Lower leg skin (tissue), 3 donors: Measurements from ENCODE around the gene CENATAC.

Source experiments
- POLR2A ChIP-seq, 2 donors: fragments of 450-650 bp; IDR thresholded peaks; one replicate each; pipeline ENCODE4 v1.6.1; 2016 to 2017; ENCODE audit warnings: antibody characterized with exemption in 2 of 2, mild to moderate bottlenecking in 1 of 2, moderate library complexity in 1 of 2
- TF ChIP-seq, protein P1 (sequence below), 3 donors: fragments of 450-650 bp; IDR thresholded peaks; one replicate each; pipeline ENCODE4 v1.5.1; 2016; ENCODE audit warnings: antibody characterized with exemption in 3 of 3, mild to moderate bottlenecking in 3 of 3, moderate library complexity in 2 of 3

DNA sequence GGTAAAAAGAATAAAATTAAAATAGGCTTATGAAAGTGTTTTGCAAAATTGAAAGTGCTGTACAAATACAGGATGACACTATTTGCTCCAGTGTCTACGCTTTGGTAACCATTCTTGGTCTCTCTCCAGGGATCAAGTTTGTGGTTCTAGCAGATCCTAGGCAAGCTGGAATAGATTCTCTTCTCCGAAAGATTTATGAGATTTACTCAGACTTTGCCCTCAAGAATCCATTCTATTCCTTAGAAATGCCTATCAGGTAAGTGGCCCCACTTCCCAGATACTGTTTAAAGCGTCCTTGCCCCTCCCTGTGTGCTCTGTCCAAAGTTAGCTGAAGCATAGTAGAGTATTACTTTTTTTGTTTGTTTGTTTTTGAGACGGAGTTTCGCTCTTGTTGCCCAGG, 23.7 kb downstream of the CENATAC start:
- TF ChIP-seq POLR2A (IDR thresholded peaks at IDR 0.05): no peak
- TF ChIP-seq, protein P1, sequence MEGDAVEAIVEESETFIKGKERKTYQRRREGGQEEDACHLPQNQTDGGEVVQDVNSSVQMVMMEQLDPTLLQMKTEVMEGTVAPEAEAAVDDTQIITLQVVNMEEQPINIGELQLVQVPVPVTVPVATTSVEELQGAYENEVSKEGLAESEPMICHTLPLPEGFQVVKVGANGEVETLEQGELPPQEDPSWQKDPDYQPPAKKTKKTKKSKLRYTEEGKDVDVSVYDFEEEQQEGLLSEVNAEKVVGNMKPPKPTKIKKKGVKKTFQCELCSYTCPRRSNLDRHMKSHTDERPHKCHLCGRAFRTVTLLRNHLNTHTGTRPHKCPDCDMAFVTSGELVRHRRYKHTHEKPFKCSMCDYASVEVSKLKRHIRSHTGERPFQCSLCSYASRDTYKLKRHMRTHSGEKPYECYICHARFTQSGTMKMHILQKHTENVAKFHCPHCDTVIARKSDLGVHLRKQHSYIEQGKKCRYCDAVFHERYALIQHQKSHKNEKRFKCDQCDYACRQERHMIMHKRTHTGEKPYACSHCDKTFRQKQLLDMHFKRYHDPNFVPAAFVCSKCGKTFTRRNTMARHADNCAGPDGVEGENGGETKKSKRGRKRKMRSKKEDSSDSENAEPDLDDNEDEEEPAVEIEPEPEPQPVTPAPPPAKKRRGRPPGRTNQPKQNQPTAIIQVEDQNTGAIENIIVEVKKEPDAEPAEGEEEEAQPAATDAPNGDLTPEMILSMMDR (IDR thresholded peaks at IDR 0.05): no peak
